ENCODE measurements around the gene LIG1. TPM values are rescaled to one million over a fixed set of nuclear protein-coding genes. Genes with fewer than 3 reads are reported as not detected.

LIG1 gene
- total and polyA plus RNA-seq, 2 of the 13 experiments (the other 11 are each of a cell fraction or from before 2014, with no cell fraction given) = 20.1 to 64.4 TPM

DNA sequence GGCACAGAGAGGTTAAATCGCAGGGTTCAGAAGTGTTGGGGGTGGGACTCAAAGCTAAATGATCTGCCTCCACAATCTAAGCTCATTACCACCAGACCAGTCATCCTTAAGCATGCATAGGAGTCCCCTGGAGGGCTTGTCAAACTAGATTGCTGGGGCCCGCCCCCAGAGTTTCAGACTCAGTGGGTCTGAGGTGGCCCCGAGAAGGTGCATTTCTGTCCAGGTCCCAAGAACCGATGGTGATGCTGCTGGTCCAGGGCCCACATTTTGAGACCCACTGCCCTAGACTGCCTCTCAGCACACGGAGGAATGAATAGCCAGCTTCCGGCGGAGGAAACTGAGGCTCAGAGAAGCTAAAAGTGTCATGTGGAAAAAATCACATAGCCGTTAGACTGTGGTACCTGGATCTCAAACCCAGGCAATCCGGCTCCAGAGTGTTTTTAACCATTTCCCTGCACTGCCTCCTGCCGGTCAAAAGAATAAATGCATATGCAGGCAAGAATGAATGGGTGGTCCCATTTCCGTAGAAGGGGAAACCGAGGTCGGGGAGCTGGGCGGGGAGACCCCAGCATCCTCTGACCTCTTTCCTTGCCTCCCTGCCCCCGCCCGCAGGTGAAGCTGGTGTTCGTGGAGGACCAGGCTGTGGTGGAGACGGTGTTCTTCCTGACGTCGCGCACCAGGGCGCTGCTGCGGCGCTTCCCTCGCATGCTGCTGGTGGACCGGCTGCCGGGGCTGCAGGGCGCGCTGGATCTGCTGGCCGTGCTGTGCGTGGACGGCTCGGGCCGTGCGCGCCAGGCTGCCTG lies 24.1 kb upstream of the LIG1 start:
- Histone ChIP-seq H3K4me2 (ENCODE audit: low read depth, low read length) (no peak overlapping the region), H3K27me3 (ENCODE audit: control insufficient read depth in 1 of 2, insufficient read depth in 2 of 2, low read length in 2 of 2) (no peaks in the 10 kb centered on the region), H3K27ac (ENCODE audit: extremely low read length, insufficient read depth, low read length) (no peak overlapping the region), H3K36me3 (replicated peaks in 1 of 2; ENCODE audit: control insufficient read depth in 1 of 2, insufficient read depth in 2 of 2, low read length in 2 of 2) (no peaks in the 10 kb centered on the region), H2AFZ (ENCODE audit: low read length) (no peak overlapping the region), H3K4me3 (replicated peaks in 1 of 3; ENCODE audit: insufficient read depth in 1 of 3, low read depth in 2 of 3, low read length in 3 of 3) (no peak overlapping the region), H3K79me2 (ENCODE audit: insufficient read depth, low read length) (no peaks in the 10 kb centered on the region), H3K9me3 (ENCODE audit: low read length) (no peaks in the 10 kb centered on the region), H4K20me1 (ENCODE audit: insufficient read depth, low read length) (no peaks in the 10 kb centered on the region), H3K4me1 (ENCODE audit: insufficient read depth, low read length) (no peaks in the 10 kb centered on the region), H3K9ac (ENCODE audit: insufficient read depth, low read depth, low read length) (no peak overlapping the region)
- WGBS (ENCODE audit: low lambda C conversion rate) = 67% methylated on average over 18 of the region's 36 CpGs
- ATAC-seq (no peak), FAIRE-seq (no peak), DNase-seq (ENCODE audit: low spot score) (peak; percentile 18)
- POLR2A ChIA-PET = no interaction called here
- BruUV-seq (replicated peaks) = no TSS peak
- CTCF ChIA-PET (ENCODE audit: low intra/inter-chr PET ratio, low total read pairs) = no interaction called here
- TF ChIP-seq, protein P1, sequence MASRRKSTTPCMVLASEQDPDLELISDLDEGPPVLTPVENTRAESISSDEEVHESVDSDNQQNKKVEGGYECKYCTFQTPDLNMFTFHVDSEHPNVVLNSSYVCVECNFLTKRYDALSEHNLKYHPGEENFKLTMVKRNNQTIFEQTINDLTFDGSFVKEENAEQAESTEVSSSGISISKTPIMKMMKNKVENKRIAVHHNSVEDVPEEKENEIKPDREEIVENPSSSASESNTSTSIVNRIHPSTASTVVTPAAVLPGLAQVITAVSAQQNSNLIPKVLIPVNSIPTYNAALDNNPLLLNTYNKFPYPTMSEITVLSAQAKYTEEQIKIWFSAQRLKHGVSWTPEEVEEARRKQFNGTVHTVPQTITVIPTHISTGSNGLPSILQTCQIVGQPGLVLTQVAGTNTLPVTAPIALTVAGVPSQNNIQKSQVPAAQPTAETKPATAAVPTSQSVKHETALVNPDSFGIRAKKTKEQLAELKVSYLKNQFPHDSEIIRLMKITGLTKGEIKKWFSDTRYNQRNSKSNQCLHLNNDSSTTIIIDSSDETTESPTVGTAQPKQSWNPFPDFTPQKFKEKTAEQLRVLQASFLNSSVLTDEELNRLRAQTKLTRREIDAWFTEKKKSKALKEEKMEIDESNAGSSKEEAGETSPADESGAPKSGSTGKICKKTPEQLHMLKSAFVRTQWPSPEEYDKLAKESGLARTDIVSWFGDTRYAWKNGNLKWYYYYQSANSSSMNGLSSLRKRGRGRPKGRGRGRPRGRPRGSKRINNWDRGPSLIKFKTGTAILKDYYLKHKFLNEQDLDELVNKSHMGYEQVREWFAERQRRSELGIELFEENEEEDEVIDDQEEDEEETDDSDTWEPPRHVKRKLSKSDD (CRISPR knock-in tag; IDR thresholded peaks at IDR 0.05; ENCODE audit: low read depth) = no peak
- peak; percentile 12; the same call in 1 of the 2 replicates for TF ChIP-seq SMC3 (IDR thresholded peaks at IDR 0.05; ENCODE audit: low read length)
- no peak for TF ChIP-seq TBX3 (IDR thresholded peaks at IDR 0.05; ENCODE audit: borderline replicate concordance)
- TF ChIP-seq, protein P2, sequence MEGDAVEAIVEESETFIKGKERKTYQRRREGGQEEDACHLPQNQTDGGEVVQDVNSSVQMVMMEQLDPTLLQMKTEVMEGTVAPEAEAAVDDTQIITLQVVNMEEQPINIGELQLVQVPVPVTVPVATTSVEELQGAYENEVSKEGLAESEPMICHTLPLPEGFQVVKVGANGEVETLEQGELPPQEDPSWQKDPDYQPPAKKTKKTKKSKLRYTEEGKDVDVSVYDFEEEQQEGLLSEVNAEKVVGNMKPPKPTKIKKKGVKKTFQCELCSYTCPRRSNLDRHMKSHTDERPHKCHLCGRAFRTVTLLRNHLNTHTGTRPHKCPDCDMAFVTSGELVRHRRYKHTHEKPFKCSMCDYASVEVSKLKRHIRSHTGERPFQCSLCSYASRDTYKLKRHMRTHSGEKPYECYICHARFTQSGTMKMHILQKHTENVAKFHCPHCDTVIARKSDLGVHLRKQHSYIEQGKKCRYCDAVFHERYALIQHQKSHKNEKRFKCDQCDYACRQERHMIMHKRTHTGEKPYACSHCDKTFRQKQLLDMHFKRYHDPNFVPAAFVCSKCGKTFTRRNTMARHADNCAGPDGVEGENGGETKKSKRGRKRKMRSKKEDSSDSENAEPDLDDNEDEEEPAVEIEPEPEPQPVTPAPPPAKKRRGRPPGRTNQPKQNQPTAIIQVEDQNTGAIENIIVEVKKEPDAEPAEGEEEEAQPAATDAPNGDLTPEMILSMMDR (CRISPR knock-in tag; IDR thresholded peaks at IDR 0.05) = peak; percentile 60
- in situ Hi-C loops (cut with HindIII; ENCODE audit: extremely low pct_ligation_motif_present, low pct_unique_long_range_greater_than_20kb) (no loop called here), intact Hi-C loops (cut with micrococcal nuclease; ENCODE audit: unreplicated experiment) (no loop called here)
